ENCODE results near the gene G0S2.

G0S2 gene

GRCh38 chr1:209652121-209652735 lies 23.0 kb upstream of the G0S2 start, which contains the start of gene LAMB3:
Gene LAMB3 (minus strand): TSS chr1:209652425. CDS start chr1:209650944, 1,481 bp downstream.
- peak; percentile 43 for ATAC-seq (ENCODE audit: low read depth)
- Histone ChIP-seq H3K4me3 (ENCODE audit: severe bottlenecking) (peak within 1 kb of the TSS; percentile 58), H3K9me3 (ENCODE audit: severe bottlenecking) (no peaks in the 10 kb centered on the region), H3K36me3 (ENCODE audit: low read depth) (peaks cover 39% of the 10 kb centered on the region), H3K27ac (ENCODE audit: poor library complexity, severe bottlenecking) (peak within 1 kb of the TSS; percentile 94), H3K27me3 (ENCODE audit: insufficient read depth, poor library complexity, severe bottlenecking) (no peaks in the 10 kb centered on the region), H3K4me1 (ENCODE audit: insufficient read depth, poor library complexity, severe bottlenecking) (peaks cover 61% of the 10 kb centered on the region)
- DNase-seq (ENCODE audit: low spot score), result peak; percentile 88
- no peak for TF ChIP-seq CTCF (IDR thresholded peaks at IDR 0.05; ENCODE audit: poor library complexity, severe bottlenecking)

- peak overlapping the region; percentile 58 for H3K4me3 ChIP-seq (ENCODE audit: severe bottlenecking)
- peaks cover 32% of the 10 kb centered on the region for H3K36me3 ChIP-seq (ENCODE audit: low read depth)
- H3K4me1 ChIP-seq (ENCODE audit: insufficient read depth, poor library complexity, severe bottlenecking), result peaks cover 61% of the 10 kb centered on the region
- peak overlapping the region; percentile 94 for H3K27ac ChIP-seq (ENCODE audit: poor library complexity, severe bottlenecking)
- peak; percentile 52 for ATAC-seq (ENCODE audit: low read depth)
- no peak for TF ChIP-seq CTCF (IDR thresholded peaks at IDR 0.05; ENCODE audit: poor library complexity, severe bottlenecking)
- no peaks in the 10 kb centered on the region for H3K9me3 ChIP-seq (ENCODE audit: severe bottlenecking)
- peak; percentile 95 for DNase-seq (ENCODE audit: low spot score)
- no peaks in the 10 kb centered on the region for H3K27me3 ChIP-seq (ENCODE audit: insufficient read depth, poor library complexity, severe bottlenecking)
Measured at GRCh38 chr1:209652873-209653401, 22.3 kb upstream of the G0S2 start.

DNA sequence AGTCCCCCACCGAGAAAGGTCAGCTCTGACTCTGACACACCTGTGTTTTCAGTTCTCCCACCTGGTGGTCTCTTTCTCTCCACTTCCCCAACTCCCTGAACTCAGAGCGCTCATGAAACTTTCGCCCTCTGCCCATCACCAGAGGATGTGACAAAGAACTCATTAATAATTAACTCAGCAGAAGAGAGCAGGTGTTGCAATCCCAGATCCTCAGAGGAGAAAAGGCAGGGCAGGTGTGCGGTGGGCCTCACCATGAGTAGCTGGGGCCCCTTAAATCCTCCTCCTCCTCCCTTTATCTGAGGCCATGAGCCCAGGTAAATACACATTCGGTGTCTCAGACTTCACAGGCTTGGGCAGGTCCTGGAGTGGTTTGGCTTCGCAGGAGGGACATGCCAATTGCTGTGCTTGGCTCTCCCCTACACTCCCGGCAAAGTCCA lies 21.3 kb upstream of the G0S2 start:
- Histone ChIP-seq H3K4me1 (ENCODE audit: insufficient read depth, poor library complexity, severe bottlenecking) (peaks cover 57% of the 10 kb centered on the region), H3K9me3 (ENCODE audit: severe bottlenecking) (no peaks in the 10 kb centered on the region), H3K27me3 (ENCODE audit: insufficient read depth, poor library complexity, severe bottlenecking) (no peaks in the 10 kb centered on the region), H3K27ac (ENCODE audit: poor library complexity, severe bottlenecking) (peak overlapping the region; percentile 94), H3K4me3 (ENCODE audit: severe bottlenecking) (no peak overlapping the region), H3K36me3 (ENCODE audit: low read depth) (peaks cover 22% of the 10 kb centered on the region)
- no peak for ATAC-seq (ENCODE audit: low read depth)
- DNase-seq (ENCODE audit: low spot score), result no peak
- TF ChIP-seq CTCF (IDR thresholded peaks at IDR 0.05; ENCODE audit: poor library complexity, severe bottlenecking), result no peak

DNA sequence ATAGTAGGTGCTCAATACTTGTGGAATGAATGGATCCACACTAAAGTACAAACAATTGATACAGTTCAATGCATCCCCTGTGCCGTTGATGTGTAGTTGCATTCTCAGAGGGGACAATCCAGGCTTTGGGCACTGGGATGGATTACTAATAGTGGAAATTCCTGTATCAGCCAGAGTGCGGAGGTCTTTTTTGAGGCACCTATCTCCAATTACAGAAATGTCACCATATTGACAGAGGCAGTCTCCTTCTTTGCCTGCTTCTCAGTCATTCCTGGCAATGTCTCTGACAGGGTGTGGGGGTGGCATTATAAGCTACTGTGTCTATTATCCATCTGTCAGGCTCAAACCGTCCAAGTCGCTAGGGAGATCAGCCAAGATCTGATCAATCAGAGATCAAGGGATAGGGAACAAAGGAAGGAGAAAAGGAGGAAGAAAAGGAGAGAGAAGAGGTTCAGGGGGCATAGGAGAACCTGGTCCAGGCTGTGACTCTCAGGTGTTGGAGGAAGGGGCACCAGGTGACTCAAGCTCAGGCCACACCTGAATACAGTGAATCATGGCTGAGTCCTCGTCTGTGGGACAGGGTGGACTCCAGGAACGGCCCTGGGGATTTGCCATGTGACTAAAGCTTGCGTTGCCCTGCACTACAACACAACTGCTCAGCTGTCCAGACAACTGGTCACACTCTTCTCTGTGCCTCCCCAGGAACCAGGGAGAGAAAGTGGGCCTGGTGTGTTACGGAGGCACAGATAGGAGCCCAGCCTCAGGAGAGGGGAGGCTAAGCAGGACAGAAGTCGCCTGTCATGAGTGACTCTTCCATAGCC lies 19.6 kb upstream of the G0S2 start:
- no peak overlapping the region for H3K4me3 ChIP-seq (ENCODE audit: severe bottlenecking)
- peak; percentile 69 for DNase-seq (ENCODE audit: low spot score)
- ATAC-seq (ENCODE audit: low read depth), result peak; percentile 55
- TF ChIP-seq CTCF (IDR thresholded peaks at IDR 0.05; ENCODE audit: poor library complexity, severe bottlenecking), result no peak
- no peaks in the 10 kb centered on the region for H3K27me3 ChIP-seq (ENCODE audit: insufficient read depth, poor library complexity, severe bottlenecking)
- no peaks in the 10 kb centered on the region for H3K9me3 ChIP-seq (ENCODE audit: severe bottlenecking)
- peaks cover 5% of the 10 kb centered on the region for H3K36me3 ChIP-seq (ENCODE audit: low read depth)
- H3K27ac ChIP-seq (ENCODE audit: poor library complexity, severe bottlenecking), result peak overlapping the region; percentile 94
- H3K4me1 ChIP-seq (ENCODE audit: insufficient read depth, poor library complexity, severe bottlenecking), result peaks cover 55% of the 10 kb centered on the region

Data from RWPE2 (cell line).